Activated naive CD8-positive, alpha-beta T cell (primary cell): ENCODE measurements around the gene ACTR3C.
"Not testable (repeated sequence)": the region's sequence is repeated elsewhere in the genome, so short reads cannot be mapped to it uniquely, and the experiment has no call there.

Experiments used
- H3K27ac Mint-ChIP-seq: one replicate; pipeline ENCODE4 v1.8.0; 2021; ENCODE audit warnings: mixed read lengths
- H3K27me3 Mint-ChIP-seq: one replicate; pipeline ENCODE4 v1.8.0; 2021; ENCODE audit warnings: mixed read lengths
- H3K36me3 Mint-ChIP-seq: one replicate; pipeline ENCODE4 v1.8.0; 2021; ENCODE audit warnings: mixed read lengths
- H3K4me1 Mint-ChIP-seq: one replicate; pipeline ENCODE4 v1.8.0; 2021; ENCODE audit warnings: low read depth, mixed read lengths
- H3K4me3 Mint-ChIP-seq: one replicate; pipeline ENCODE4 v1.8.0; 2021; ENCODE audit warnings: mild to moderate bottlenecking, mixed read lengths
- H3K9me3 Mint-ChIP-seq: one replicate; pipeline ENCODE4 v1.8.0; 2021; ENCODE audit warnings: low read depth, mixed read lengths

ACTR3C gene

DNA sequence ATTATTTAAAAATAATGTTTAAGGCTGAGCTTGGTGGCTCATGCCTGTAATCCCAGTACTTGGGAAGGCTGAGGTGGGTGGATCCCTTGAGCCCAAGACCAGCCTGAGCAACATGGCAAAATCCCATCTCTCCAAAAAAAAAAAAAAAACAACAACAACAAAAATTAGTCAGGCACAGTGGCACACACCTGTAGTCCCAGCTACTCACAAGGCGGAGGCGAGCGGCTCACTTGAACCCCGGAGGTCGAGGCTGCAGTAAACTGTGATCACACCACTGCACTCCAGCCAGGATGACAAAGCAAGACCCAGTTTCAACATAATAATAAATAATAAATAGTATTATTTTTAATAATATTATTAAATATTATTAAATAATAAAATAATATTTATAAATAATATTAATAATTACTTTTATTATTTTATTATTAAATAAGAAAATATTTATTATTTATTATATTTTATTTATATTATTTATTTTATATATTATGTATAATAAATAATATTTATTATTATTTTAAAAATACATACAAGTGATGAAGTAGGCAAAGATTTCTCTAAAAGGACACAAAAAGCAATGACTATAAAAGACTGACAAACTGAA lies 8.6 kb downstream of the ACTR3C start:
- no peaks in the 10 kb centered on the region for H3K9me3 Mint-ChIP-seq
- H3K27me3 Mint-ChIP-seq: no peaks in the 10 kb centered on the region
- H3K36me3 Mint-ChIP-seq: peaks cover 7% of the 10 kb centered on the region
- H3K27ac Mint-ChIP-seq: no peak overlapping the region
- H3K4me3 Mint-ChIP-seq: no peak overlapping the region
- peaks cover 3% of the 10 kb centered on the region for H3K4me1 Mint-ChIP-seq

DNA sequence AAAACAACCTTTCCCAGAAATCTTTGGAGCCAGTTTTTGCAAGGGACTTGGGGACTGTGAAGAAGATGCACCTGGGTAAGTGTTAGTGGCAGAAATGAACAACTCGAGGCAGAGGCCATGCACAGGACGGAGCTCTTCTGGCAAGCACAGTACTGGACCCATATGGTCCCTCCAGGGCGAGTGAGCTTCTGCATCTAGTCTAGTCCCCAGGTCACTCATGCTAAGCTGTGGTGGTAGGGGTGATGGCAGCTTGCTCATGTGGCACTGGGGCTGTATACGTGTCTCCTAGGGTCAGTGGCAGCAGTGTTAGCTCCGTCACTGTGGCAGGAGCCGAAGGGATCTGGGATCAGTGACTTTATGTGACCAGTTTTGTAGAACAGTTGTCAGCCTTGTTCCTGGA lies 9.5 kb downstream of the ACTR3C start:
- H3K27ac Mint-ChIP-seq: no peak overlapping the region
- no peak overlapping the region for H3K4me3 Mint-ChIP-seq
- peaks cover 7% of the 10 kb centered on the region for H3K36me3 Mint-ChIP-seq
- no peaks in the 10 kb centered on the region for H3K27me3 Mint-ChIP-seq
- no peaks in the 10 kb centered on the region for H3K9me3 Mint-ChIP-seq
- H3K4me1 Mint-ChIP-seq: peaks cover 3% of the 10 kb centered on the region

DNA sequence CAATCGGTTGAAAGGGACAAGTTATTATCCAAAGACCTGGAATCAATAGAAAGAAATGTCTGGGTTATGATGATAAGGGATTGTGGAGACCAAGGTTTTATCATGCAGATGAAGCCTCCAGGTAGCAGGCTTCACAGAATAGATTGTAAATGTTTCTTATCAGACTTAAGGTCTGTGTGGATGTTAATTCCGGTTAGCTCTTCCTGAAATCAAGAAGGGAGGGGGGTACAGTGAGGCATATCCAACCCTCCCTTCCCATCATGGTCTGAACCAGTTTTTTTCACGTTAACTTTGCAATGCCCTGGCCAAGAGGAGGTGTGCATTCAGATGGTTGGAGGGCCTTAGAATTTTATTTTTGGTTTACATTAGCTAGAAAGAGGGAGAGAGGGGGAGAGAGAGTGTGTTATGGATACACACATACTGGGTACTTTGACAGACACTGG lies 10.0 kb downstream of the ACTR3C start:
- Mint-ChIP-seq H3K36me3 (peaks cover 7% of the 10 kb centered on the region), H3K4me3 (no peak overlapping the region), H3K27ac (no peak overlapping the region), H3K27me3 (no peaks in the 10 kb centered on the region), H3K9me3 (no peaks in the 10 kb centered on the region), H3K4me1 (peaks cover 3% of the 10 kb centered on the region)

DNA sequence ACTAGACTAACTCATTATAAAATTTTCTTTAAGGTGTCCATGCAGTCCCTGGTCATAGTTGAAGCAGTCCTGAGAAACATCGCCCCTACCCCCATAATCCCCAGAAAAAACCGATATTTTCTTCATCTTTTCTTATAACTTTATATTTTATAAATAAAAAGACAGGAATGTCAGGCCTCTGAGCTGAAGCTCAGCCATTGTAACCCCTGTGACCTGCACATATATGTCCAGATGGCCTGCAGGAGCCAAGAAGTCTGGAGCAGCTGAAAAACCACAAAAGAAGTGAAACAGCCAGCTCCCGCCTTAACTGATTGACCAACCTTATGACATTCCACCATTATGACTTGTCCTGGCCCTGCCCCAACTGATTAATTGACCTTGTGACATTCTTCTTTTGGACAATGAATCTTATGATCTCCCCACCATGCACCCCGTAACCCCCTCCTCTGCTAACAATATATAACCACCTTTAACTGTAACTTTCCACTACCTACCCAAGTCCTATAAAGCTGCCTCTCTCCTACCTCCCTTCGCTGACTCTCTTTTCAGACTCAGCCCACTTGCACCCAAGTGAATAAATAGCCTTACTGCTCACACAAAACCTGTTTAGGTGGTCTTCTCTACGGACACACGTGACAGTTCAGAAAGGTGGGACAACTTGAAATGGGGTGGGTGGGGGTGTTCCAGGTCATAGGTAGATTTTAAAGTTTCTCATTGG lies 10.5 kb downstream of the ACTR3C start:
- H3K4me3 Mint-ChIP-seq, H3K36me3 Mint-ChIP-seq, H3K9me3 Mint-ChIP-seq, H3K27me3 Mint-ChIP-seq, H3K27ac Mint-ChIP-seq, H3K4me1 Mint-ChIP-seq: not testable (repeated sequence)

DNA sequence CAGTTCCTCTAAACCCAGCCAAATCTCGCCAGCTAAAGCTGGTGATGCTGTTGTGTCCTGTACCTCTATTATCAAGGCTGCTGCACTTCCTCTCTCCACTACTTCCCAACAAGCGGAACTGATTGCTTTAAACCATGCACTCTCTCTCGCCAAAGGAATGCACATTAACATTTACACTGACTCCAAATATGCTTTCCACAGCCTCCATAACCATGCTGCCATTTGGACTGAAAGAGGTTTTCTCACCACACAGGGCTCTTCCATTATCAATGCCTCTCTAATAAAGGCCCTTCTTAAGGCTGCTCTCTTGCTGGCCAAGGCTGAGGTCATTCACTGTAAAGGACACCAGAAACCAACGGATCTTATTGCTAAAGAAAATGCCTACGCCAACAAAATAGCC lies 11.6 kb downstream of the ACTR3C start:
- Mint-ChIP-seq H3K27ac (no peak overlapping the region), H3K27me3 (no peaks in the 10 kb centered on the region), H3K36me3 (peaks cover 2% of the 10 kb centered on the region), H3K9me3 (no peaks in the 10 kb centered on the region), H3K4me3 (no peak overlapping the region), H3K4me1 (no peaks in the 10 kb centered on the region)

DNA sequence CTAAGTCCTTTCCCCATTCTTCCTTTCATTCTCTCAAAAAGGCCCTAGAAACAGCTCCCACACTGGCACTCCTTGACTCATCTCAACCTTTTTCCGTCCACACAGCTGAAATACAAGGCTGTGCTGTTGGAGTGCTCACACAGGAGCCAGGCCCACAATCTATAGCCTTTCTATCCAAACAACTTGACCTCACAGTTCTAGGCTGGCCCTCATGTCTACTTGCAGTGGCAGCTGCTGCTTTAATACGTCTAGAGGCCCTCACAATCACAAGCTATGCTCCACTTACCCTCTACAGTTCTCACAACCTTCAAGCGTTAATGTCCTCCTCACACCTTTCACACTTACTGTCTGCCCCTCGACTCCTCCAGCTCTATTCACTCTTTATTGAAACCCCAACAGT lies 12.2 kb downstream of the ACTR3C start:
- no peaks in the 10 kb centered on the region for H3K4me1 Mint-ChIP-seq
- H3K27me3 Mint-ChIP-seq: no peaks in the 10 kb centered on the region

DNA sequence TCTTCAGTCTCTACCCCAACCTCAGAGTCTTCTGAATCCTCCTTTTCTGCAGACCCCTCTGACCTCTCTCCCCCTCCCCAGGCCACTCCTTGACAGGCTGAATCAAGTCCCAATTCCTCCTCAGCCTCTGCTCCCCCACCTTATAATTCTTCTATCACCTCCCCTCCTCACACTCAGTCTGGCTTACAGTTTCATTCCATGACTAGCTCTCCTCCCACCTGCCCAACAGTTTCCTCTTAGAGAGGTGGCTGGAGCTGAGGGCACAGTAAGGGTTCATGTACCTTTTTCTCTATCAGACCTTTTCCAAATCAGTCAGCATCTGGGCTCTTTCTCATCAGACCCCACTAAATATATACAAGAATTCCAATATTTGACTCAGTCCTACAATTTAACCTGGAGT lies 14.8 kb downstream of the ACTR3C start:
- Mint-ChIP-seq H3K4me3 (no peak overlapping the region), H3K36me3 (no peaks in the 10 kb centered on the region), H3K4me1 (peaks cover 2% of the 10 kb centered on the region), H3K27ac (no peak overlapping the region), H3K27me3 (no peaks in the 10 kb centered on the region), H3K9me3 (no peaks in the 10 kb centered on the region)

More for the DNA sequence above, 12.2 kb downstream of the ACTR3C start:
- Mint-ChIP-seq H3K27ac (no peak overlapping the region), H3K36me3 (peaks cover 2% of the 10 kb centered on the region), H3K4me3 (no peak overlapping the region), H3K9me3 (no peaks in the 10 kb centered on the region)

DNA sequence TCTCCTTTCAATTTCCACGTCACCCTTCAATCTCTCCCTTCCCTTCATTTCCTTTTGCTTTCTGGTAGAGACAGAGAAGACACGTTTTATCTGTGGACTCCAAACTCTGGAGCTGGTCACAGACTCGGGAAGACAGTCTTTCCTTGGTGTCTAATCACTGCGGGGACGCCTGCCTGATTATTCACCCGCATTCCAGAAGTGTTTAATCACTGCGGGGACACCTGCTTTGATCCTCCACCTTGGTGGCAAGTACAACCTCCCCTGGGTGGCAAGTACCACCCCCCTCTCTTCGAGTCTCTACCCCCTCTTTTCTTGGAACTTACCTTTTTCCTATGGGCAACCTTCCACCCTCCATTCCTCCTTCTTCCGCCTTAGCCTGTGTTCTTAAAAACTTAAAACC lies 15.4 kb downstream of the ACTR3C start:
- H3K4me1 Mint-ChIP-seq: peaks cover 2% of the 10 kb centered on the region
- no peaks in the 10 kb centered on the region for H3K36me3 Mint-ChIP-seq
- H3K27ac Mint-ChIP-seq: no peak overlapping the region
- no peaks in the 10 kb centered on the region for H3K27me3 Mint-ChIP-seq
- H3K9me3 Mint-ChIP-seq: no peaks in the 10 kb centered on the region
- H3K4me3 Mint-ChIP-seq: no peak overlapping the region

DNA sequence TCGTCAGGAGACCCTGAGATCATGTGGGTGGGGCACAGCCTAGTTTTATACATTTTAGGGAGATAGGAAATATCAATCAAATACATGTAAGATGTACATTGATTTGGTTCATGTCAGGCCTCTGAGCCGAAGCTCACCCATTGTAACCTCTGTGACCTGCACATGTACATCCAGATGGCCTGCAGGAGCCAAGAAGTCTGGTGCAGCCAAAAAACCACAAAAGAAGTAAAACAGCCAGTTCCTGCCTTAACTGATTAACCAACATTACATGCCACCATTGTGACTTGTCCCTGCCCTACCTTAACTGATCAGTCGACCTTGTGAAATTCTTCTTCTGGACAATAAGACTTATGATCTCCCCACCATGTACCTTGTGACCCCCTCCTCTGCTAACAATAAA lies 16.2 kb downstream of the ACTR3C start:
- Mint-ChIP-seq H3K27me3 (no peaks in the 10 kb centered on the region), H3K4me3 (no peak overlapping the region), H3K9me3 (no peaks in the 10 kb centered on the region), H3K4me1 (peaks cover 2% of the 10 kb centered on the region), H3K36me3 (no peaks in the 10 kb centered on the region), H3K27ac (no peak overlapping the region)

DNA sequence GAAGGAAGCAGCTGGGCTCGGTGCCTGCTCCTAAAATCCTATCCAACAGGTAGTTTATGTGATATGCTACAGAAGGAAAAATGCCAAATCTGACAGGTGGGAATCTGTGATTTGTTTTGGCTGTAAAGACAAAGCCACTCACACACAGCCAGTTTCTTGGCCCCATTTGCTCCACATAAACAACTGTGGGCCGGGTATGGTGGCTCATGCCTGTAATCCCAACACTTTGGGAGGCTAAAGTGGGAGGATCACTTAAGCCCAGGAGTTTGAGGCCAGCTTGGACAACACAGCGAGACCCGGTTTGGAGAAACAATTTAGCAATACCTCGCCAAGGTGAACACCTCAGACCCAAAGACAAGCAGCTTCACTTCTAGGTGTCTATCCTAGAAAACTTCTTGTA lies 17.0 kb downstream of the ACTR3C start:
- not testable (repeated sequence) for H3K27ac Mint-ChIP-seq, H3K4me1 Mint-ChIP-seq, H3K36me3 Mint-ChIP-seq, H3K27me3 Mint-ChIP-seq, H3K4me3 Mint-ChIP-seq, H3K9me3 Mint-ChIP-seq

DNA sequence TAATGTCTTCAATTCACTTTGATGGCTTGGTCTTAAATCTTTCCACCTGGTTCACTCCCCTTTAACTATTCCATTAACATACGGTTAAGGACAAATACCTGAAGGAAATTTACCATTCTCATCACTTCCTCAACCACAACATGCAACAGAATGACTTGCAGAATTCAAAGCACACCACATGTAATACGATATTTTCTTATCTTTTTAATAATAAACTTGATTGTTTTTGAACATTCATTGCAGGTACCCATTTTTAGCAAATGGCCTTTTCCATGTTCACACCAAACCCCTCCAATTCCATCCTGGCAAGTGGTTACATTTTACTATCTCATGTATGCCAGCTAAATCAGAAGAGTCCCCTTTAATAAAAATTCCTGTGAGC lies 17.5 kb downstream of the ACTR3C start:
- not testable (repeated sequence) for H3K36me3 Mint-ChIP-seq, H3K27me3 Mint-ChIP-seq, H3K4me1 Mint-ChIP-seq, H3K9me3 Mint-ChIP-seq, H3K27ac Mint-ChIP-seq, H3K4me3 Mint-ChIP-seq

DNA sequence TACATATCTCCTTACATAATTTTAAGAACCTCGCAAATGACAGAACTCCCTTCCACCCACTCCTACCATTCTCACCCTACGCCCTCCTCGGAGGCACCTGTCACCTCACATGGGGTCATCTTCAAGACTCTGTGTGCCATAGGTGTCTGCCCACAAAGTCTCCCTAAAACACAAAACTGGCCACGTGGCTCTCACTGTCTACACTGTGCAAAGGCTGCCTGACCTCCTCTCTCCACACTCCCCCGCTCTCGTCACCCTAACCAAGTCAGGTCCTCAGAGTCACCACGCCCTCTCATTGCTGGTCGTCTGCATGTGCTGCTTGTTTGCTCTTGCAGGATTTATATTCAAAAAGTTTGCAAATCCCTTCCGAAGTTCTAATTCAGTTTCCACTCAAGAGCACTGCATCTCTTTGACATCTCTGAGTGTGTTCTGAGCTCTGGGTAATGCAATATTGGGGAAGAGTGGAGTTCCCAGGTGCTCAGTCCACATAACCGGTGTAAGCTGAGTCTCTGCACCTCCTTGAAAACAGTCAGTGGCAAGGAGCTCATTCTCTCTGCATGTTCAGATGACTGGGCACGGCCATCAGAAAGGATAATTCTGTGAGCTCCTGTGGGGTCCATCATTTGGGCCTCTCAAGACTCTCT lies 18.0 kb downstream of the ACTR3C start:
- not testable (repeated sequence) for H3K4me3 Mint-ChIP-seq, H3K27ac Mint-ChIP-seq, H3K27me3 Mint-ChIP-seq, H3K4me1 Mint-ChIP-seq, H3K9me3 Mint-ChIP-seq, H3K36me3 Mint-ChIP-seq

DNA sequence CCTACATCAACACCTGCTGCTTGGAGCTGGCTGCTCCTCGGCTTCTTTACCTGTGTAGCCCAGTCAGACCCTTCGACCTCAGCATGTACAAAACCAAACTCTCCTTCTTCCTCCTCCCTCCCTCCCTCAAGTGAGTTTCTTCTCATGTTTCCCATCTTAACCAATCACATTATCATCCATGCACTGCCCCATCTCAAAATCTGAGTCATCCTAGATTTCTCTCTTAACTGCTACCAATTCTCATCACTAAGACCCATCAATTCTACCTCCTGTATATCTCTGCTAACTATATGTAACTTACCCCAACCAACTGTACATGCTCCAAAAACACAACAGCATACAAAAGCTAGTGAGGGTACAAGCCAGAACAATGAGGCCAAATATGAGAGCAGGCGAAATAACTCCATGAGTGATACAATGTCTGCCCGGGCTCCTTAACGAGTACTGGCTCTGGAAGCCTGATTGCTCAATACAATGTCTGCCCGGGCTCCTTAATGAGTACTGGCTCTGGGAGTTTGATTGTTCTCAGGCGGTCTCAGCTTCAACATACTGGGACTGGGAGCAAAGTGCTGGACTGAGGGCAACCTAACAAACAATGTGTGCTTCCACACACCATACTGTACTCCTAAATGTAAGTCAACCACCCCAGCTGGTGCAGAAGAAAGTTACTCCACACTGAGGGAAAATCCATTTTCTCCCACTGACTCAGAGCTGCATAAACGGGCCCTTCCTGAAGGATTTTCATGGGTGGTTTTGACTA lies 18.7 kb downstream of the ACTR3C start:
- not testable (repeated sequence) for H3K36me3 Mint-ChIP-seq, H3K27ac Mint-ChIP-seq, H3K4me1 Mint-ChIP-seq, H3K9me3 Mint-ChIP-seq, H3K27me3 Mint-ChIP-seq, H3K4me3 Mint-ChIP-seq

DNA sequence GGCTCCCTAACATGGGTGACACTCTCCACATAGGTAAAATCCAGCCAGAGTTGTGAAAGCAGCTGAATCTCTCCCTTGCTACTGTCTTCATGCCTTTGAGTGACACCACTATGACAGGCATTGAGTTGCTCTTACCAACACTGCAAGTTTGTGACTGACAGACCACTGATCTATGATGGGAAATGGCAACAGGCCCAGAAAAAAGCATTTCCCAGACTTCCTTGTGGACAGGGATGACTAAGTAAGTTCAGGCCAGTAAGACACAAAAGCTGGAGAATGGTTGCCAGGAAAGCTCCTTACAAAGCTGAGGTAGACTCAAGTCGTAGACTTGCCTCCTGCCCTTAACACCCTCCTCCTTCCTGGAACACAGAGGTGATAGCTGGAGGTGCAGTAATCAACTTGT lies 20.4 kb downstream of the ACTR3C start:
- H3K9me3 Mint-ChIP-seq, H3K36me3 Mint-ChIP-seq, H3K4me3 Mint-ChIP-seq, H3K27ac Mint-ChIP-seq, H3K4me1 Mint-ChIP-seq, H3K27me3 Mint-ChIP-seq: not testable (repeated sequence)

DNA sequence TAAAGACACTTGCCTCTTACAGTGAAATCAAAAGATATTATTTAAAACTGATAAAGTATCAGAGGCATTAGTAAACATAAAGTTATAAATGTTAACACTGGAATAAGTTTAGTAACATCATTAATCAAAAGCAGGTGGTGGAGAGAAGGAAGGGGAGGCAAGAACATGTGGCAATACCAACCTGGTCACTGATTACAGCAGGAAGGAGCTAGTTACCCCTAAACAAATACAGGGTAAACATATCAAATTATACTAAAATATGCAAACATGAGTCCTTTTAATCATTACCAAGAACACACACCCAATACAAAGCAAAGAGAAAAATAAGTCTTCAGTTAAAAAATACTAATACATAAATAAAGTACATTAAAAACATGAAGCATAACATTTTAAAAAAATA lies 25.4 kb downstream of the ACTR3C start:
- not testable (repeated sequence) for H3K4me1 Mint-ChIP-seq, H3K27me3 Mint-ChIP-seq, H3K27ac Mint-ChIP-seq, H3K4me3 Mint-ChIP-seq, H3K9me3 Mint-ChIP-seq, H3K36me3 Mint-ChIP-seq
